GM21825 (cell line): ENCODE results near the gene ISOC2.

ENCODE experiments used
- ATAC-seq: cut with Tn5 transposase; IDR thresholded peaks from one replicate; pipeline ENCODE4 v1.9.1; 2021; ENCODE audit warnings: mild to moderate bottlenecking, moderate library complexity; ENCODE audit not compliant: unreplicated experiment

The ISOC2 gene

GRCh38 chr19:55490478-55491432 is 29.3 kb upstream of the ISOC2 start:
- no peak for ATAC-seq

GRCh38 chr19:55489711-55490477 is 28.5 kb upstream of the ISOC2 start:
- ATAC-seq: no peak

- no peak for ATAC-seq
Measured at GRCh38 chr19:55488986-55489710, 27.7 kb upstream of the ISOC2 start.

GRCh38 chr19:55487924-55488687 is 26.7 kb upstream of the ISOC2 start, which contains the start of gene SSC5D:
TSS of gene SSC5D (plus strand) at chr19:55488436. CDS start at chr19:55488590, 154 bp downstream.
- ATAC-seq: no peak

- ATAC-seq: no peak
Measured at GRCh38 chr19:55486971-55487923, 25.8 kb upstream of the ISOC2 start.

GRCh38 chr19:55486043-55486970 is 24.9 kb upstream of the ISOC2 start:
- no peak for ATAC-seq

GRCh38 chr19:55485439-55486011 is 24.1 kb upstream of the ISOC2 start:
- ATAC-seq: no peak

- ATAC-seq: peak; percentile 38
Measured at GRCh38 chr19:55484593-55485438, 23.4 kb upstream of the ISOC2 start, which contains the start of gene NAT14. TSS of gene NAT14 (plus strand) at chr19:55485188. CDS start at chr19:55485709, 521 bp downstream.

GRCh38 chr19:55483706-55484592 is 22.5 kb upstream of the ISOC2 start:
- no peak for ATAC-seq

- no peak for ATAC-seq
Measured at GRCh38 chr19:55482967-55483705, 21.7 kb upstream of the ISOC2 start.

GRCh38 chr19:55482156-55482961 is 20.9 kb upstream of the ISOC2 start:
- ATAC-seq: no peak

- ATAC-seq: no peak
Measured at GRCh38 chr19:55481794-55482155, 20.3 kb upstream of the ISOC2 start.

GRCh38 chr19:55481148-55481793 is 19.8 kb upstream of the ISOC2 start:
- ATAC-seq: no peak
